ENCODE measurements around the gene GIMAP6.
"Not testable (repeated sequence)": the region's sequence is repeated elsewhere in the genome, so short reads cannot be mapped to it uniquely, and the experiment has no call there.

Gene GIMAP6

DNA sequence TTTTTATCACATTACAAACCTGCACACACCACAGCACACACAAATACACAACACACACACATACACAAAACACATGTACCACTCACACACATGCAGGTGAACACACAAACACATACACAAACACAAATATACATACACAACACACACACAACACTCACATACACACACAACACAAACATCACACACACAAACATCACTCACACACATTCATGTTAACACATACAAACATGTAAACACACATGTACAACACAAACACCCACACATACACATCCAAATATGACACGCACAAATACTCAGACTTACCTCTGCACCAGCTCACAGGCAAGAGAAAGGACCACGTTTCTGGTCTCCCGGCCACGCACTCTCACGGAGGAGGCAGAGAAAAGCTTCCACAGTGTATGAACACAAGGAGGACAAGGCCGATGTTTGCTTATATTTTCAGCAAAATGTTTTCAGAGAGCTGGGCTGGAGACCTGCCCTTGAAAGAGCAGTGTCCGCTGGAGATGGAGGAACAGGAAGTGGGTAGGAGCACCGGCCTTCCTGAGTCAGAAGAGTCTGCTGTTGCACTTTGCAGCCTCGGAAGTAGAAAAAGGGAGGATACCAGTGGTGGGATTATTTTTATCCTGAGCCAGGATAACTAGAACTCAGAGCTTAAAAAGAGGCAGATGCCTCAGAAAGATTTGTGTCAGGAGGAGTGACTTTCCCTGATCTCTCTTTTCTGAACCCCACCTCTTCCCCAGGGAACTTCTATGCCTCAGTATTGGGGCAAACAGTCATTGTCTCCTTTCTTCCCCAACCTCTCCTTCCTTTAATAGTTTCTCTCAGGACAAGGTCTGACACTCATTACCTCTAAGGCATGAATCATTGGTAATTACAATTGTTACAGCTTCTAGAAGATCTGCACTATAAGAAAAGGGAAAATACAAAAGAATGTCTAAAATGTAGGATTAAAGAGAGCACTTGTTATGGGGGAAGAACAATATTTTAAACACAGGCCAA, at the start of gene GIMAP6:
GIMAP6 (minus strand) TSS at position 520 of the 999 bp plus-strand sequence. CDS start 2,243 bp downstream, outside the sequence.
- peak; percentile 63 to 67 for DNase-seq

DNA sequence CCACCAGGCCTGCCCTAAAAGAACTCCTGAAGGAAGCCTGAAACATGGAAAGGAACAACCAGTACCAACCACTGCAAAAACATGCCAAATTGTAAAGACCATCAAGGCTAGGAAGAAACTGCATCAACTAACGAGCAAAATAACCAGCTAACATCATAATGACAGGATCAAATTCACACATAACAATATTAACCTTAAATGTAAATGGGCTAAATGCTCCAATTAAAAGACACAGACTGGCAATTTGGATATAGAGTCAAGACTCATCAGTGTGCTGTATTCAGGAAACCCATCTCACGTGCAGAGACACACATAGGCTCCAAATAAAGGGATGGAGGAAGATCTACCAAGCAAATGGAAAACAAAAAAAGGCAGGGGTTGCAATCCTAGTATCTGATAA, 48.2 kb upstream of the GIMAP6 start:
- DNase-seq: not testable (repeated sequence)

DNA sequence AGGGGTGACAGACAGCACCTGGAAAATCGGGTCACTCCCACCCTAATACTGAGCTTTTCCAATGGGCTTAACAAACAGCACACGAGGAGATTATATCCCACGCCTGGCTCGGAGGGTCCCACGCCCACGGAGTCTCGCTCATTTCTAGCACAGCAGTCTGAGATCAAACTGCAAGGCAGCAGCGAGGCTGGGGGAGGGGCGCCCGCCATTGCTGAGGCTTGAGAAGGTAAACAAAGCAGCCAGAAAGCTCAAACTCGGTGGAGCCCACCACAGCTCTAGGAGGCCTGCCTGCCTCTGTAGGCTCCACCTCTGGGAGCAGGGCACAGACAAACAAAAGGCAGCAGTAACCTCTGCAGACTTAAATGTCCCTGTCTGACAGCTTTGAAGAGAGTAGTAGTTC, 46.4 kb upstream of the GIMAP6 start:
- peak; percentile 63 to 69 for DNase-seq

DNA sequence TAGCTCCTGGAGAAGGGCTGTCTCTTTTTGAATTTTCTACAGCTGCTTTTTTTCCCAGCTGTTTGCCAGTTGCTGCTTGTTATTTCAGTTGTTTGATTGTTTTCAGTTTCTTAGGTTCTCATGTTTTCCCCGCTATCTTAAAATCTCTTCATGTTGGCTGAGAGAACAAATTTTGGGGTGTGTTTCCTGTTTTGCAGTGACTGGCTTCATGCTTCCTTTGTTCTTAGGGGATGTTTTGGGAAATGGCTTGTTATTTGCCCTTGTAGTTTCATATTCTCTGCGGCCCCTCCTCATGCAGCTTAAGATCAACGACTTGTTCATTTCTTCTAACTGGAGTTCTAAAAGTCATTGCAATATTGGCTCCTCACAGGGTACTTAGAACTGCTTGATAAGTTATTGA, 44.7 kb upstream of the GIMAP6 start:
- not testable (repeated sequence) for DNase-seq

DNA sequence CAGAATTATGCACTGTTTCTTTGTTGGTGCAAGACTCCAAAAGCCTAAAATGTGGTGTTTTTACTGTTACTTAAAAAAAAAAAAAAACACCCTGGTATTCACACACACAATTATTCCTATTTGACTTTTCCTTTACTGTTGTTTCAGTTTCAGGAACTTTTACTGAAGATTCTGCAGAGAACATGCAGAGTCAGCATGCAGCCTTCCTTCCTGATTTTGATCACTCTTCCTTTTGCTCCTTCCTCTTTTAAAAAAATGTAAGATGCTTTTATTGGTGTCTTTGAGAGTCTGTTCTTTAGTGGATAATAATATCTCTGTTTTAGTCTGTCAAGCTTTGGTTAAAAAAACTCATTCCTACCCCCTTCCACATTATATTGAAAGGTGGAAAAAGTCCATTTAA, 44.1 kb upstream of the GIMAP6 start:
- DNase-seq: not testable (repeated sequence)

- DNase-seq: no peak
Measured at GRCh38 chr7:150675714-150676113, 43.5 kb upstream of the GIMAP6 start.

GRCh38 chr7:150671798-150672585, 39.8 kb upstream of the GIMAP6 start:
- DNase-seq: not testable (repeated sequence)

DNA sequence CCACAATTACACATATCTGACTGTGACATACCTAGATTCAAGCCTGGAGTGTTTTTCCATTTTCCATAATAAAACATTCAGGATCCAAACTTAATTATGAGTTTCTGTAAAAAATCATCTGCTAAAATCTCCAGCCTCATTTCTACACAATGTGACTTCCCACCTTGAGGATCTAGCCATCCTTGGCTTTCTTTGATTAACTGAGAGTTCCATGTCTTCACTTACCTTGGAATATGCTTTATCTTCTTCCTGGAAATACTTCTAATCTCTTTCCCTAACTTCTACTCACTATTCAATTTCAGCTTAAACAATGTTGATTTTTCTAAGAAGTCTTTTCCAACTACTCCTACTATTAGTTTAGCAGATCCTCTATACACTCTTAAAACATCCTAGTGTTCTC, 36.8 kb upstream of the GIMAP6 start:
- no peak for DNase-seq

- DNase-seq: peak; percentile 66 to 74
Measured at GRCh38 chr7:150668472-150668911, 36.3 kb upstream of the GIMAP6 start.

- no peak for DNase-seq
Measured at GRCh38 chr7:150666412-150666811, 34.2 kb upstream of the GIMAP6 start.

DNA sequence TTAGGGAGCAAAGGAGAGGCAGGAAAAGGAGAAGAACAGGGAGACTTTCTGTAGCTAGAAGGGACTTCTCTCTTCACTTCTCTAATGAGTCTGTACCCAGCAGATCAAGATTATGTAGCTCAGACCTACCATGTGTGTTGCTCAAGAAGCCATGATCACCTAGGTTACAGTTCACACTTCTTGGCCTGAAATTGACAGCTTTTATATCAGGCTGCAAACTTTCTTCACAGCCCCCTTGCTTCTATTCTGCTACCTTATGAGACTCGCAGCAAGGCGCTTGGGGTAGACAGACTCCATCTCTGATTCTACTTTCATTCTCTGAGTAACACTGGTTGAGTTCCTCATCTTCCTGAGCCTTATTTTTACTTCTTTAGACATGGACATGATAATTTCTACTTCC, 33.7 kb upstream of the GIMAP6 start:
- DNase-seq: peak in 1 of 2 experiments; percentile 35

- peak; percentile 73 to 74 for DNase-seq
Measured at GRCh38 chr7:150665089-150665748, 33.0 kb upstream of the GIMAP6 start.

DNA sequence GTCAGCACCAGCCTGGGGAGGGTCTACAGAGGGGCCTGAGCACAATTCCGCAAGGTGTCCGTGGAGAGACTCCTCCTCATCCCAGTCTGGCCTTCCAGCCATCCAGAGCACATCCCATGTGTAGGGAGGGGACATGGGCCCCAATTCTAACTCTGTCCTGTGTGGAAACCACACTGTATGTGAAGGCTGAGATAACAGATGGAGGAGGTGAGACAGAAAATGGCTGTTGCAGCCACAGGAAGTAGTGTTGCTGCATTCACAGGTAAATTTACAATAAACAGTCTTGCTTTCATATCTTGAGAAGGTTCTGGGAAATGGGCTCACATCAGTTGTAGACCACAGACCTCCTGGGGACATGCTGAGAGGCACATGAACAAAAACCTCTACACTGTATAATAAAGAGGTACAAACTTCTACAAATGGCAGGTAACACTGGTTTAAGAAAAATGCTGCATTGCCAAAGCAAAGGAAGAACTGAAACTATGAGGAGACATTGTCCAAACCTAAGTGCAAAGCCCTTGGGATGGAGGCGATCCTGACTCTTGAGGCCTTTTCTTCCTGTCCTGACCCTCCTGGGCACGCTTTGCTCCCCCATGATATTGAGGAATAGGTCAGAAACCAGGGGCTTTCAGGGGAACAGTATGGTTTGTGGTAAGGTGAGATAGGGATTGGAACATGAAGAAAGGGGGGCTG, 31.8 kb upstream of the GIMAP6 start:
- DNase-seq: peak in 1 of 2 experiments; percentile 41

GRCh38 chr7:150662821-150663220, 30.6 kb upstream of the GIMAP6 start:
- DNase-seq: not testable (repeated sequence)

DNA sequence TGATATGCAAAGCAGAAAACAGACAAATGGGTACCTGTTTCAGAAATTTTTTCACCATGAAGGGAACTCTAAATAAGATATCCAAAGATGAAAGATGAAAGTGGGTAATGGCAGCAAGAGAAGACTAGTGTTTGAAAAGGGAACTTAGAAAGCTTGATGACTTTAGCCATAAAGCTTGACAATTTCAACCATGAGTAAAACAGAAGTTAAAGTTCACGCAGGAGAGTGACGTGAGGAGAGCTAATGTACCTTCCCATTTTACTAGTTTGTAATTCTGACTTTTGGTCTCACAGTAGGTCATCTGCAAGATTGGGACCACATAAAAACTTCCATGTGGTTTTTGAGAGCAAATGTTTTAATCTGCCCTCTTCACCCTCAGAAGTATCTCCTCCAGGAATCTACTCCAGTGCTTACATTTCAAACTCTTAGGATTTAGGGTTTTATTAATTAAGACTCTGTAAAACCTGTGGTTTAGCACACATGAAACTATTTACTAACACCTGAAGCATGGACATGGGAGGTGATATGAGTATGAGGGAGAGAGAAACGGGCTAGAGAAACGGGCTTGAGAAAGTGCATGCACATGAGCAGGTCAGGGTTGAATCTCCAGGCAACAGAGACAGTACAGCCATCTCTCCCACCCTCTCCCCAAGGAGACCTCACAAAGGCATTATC, 28.9 kb upstream of the GIMAP6 start:
- DNase-seq: no peak

DNA sequence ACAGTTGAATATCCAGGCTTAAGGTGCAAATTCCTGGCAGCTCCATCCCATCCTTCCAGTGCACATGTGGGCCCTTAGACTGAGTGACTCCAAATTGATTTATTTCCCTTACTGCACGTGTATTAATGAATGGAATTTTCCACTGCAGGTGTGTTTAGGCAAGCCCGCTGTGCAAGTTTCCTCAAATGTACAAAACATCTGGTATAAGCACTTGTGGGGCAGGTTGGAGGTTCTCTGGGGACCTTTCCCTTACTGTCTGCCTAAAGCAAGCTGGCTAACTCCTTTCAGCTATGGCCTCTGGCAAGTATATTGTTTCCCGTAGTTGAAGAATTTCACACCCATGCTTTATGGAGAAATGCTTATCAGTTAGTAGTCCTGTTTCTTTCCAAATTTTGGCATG, 25.3 kb upstream of the GIMAP6 start:
- no peak for DNase-seq

DNA sequence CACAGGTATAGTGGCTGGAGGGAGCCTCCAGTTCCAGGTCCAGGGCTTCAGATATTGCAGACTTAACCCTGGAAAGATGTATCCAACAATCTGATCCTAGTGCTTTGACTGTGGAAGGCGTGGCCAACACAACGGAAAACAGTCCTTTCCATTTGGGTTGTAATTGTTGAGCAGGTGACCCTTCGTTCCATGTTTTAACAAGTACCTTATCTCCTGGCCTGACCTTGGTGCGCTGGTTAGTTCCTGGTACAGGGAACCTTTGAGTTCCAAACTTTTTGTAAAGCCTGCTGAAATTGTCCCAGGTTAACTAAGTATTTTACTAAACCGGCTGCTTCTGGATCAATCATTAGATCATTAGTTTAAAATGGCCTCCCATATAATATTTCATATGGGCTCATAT, 23.9 kb upstream of the GIMAP6 start:
- DNase-seq: no peak

- no peak for DNase-seq
Measured at GRCh38 chr7:150654692-150655091, 22.5 kb upstream of the GIMAP6 start.

DNA sequence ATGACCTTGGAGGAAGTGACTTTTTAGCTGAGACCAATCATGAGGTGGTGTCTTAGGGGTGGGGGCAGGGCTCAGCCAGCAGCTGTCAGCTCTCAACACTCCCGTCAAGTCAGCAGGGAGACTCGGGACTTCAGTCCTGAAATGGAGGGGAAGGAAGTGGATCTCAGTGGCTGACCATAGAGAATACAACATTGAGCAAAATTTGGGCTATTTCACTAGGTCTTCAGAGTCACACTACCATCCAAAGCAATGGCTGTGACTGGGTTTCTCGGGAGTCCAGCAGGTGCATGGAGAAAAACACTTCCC, 16.8 kb upstream of the GIMAP6 start:
- DNase-seq: no peak

DNA sequence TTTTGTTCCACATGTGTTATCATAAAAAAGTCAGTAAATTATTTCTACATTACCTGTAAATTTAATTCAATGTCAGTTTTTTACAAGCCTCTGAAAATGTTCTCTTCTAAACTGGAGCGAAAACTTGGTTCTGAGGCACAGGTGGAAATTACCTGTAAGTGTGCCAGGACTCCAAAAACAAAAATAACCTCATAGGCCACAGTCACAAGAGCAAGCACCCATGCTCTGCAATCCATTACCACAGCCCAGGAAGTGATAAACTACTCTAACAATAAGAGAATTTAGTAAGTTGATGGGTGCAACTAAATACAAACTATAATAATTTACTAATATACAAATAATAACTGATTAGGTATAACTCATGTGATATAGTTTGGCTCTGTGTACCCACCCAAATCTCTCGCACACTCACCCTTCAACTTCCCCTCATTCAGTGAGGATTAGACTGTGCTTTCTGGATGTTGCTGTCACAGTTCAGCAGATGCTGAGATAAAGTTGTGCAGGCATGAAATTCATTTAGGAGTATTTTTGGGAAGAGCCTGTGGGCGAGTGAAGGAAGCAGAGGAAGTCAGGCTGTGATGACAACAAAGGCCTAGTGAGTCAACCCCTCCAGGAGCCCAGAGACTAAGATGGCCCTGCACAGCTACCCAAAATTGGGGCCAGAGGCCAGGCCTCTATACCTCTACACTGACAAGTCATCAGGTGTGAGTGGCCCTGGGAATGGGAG, 16.3 kb upstream of the GIMAP6 start:
- DNase-seq: no peak

Data from activated T-cell treated with anti-CD3 and anti-CD28 coated beads, Interleukin-2, amount 50 U/mL, for 48 hours (primary cell).